ENCODE results near the gene RPS6KB2.
A peak's percentile ranks its signal among the peaks of the same experiment; 100 is the strongest.

- TF ChIP-seq CTCF (IDR thresholded peaks at IDR 0.05) (peak; percentile 70), EZH2 (IDR thresholded peaks at IDR 0.05; ENCODE audit: borderline replicate concordance, insufficient read depth, low read depth, low read length, poor library complexity, severe bottlenecking) (no peak)
These were observed 26.7 kb upstream of the RPS6KB2 start, which contains the start of gene PPP1CA for GRCh38 chr11:67401495-67402191.
